OCI-LY3 (cell line): ENCODE data around the gene GPR139.

Experiments used
- H2AFZ ChIP-seq: fragments of 200-600, 300-600 bp; shearing (Covaris generic); 2 replicates; pipeline ENCODE4 v1.6.0; 2014; ENCODE audit warnings: antibody characterized with exemption, low read depth, low read length
- H3K27ac ChIP-seq: fragments of 200-600, 300-600 bp; sonication (generic); 2 replicates; pipeline ENCODE4 v1.5.1; 2014; ENCODE audit warnings: mild to moderate bottlenecking, low read length, moderate library complexity, mixed read lengths
- H3K27me3 ChIP-seq: fragments of 200-600, 300-600 bp; sonication (generic); 2 replicates; pipeline ENCODE4 v1.6.1; 2014; ENCODE audit warnings: low read depth, low read length, mixed read lengths
- H3K36me3 ChIP-seq: fragments of 200-600, 300-600 bp; sonication (generic); replicated peaks from 2 replicates; pipeline ENCODE3; 2014; ENCODE audit warnings: low read depth, low read length, mixed read lengths
- H3K4me1 ChIP-seq: fragments of 300-600, 200-600 bp; sonication (generic); 2 replicates; pipeline ENCODE4 v1.6.1; 2014; ENCODE audit warnings: low read length, mixed read lengths
- H3K4me2 ChIP-seq: fragments of 200-600, 300-600 bp; sonication (generic); 2 replicates; pipeline ENCODE4 v1.6.1; 2014; ENCODE audit warnings: low read length, mixed read lengths
- H3K4me3 ChIP-seq: fragments of 300-600, 200-600 bp; sonication (generic); 2 replicates; pipeline ENCODE4 v1.5.1; 2014; ENCODE audit warnings: antibody characterized with exemption, mild to moderate bottlenecking, low read length, moderate library complexity
- H3K79me2 ChIP-seq: fragments of 300-600, 200-600 bp; shearing (Covaris generic); 2 replicates; pipeline ENCODE4 v1.6.1; 2014; ENCODE audit warnings: mild to moderate bottlenecking, low read length, mixed read lengths
- H3K9ac ChIP-seq: fragments of 300-600, 200-600 bp; shearing (Covaris generic); 2 replicates; pipeline ENCODE4 v1.6.0; 2014; ENCODE audit warnings: mild to moderate bottlenecking, low read length, moderate library complexity
- H3K9me3 ChIP-seq: fragments of 200-600, 300-600 bp; shearing (Covaris generic); 2 replicates; pipeline ENCODE4 v1.6.1; 2014; ENCODE audit warnings: low read length, mixed read lengths; ENCODE audit not compliant: insufficient read depth
- H4K20me1 ChIP-seq: fragments of 200-600, 300-600 bp; sonication (generic); 2 replicates; pipeline ENCODE4 v1.6.1; 2016; ENCODE audit warnings: low read length, mixed read lengths; ENCODE audit not compliant: insufficient read depth
- EZH2phosphoT487 ChIP-seq: fragments of 200-600 bp; shearing (Covaris generic); IDR thresholded peaks from 2 replicates; pipeline ENCODE4 v1.6.1; 2018; ENCODE audit warnings: antibody characterized with exemption, mixed run types, low read depth
- TF ChIP-seq, protein P1 (sequence below): fragments of 200-600, 300-600 bp; sonication (generic); IDR thresholded peaks from 2 replicates; pipeline ENCODE4 v1.5.1; 2014; ENCODE audit warnings: antibody characterized with exemption, low read length, low read depth

The GPR139 gene

DNA sequence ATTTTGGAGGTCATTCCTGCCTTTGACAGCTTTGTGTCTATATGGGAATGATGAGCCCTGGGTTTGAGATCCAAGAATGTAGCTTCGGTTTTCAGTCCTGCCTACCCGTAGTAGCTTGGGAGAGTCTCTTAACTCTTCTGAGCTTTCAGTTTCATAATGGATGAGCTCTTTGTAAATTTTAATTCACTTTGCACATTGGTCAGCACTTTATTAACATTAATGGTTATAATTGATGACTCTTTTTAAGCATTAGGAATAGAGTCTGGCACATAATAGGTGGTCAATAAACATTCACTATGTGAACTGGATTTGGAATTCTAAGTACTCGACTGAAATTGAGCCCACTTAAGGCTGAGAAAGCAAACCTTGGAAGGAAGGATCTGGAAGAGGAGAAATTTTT lies 17.3 kb downstream of the GPR139 start:
- TF ChIP-seq, protein P1, sequence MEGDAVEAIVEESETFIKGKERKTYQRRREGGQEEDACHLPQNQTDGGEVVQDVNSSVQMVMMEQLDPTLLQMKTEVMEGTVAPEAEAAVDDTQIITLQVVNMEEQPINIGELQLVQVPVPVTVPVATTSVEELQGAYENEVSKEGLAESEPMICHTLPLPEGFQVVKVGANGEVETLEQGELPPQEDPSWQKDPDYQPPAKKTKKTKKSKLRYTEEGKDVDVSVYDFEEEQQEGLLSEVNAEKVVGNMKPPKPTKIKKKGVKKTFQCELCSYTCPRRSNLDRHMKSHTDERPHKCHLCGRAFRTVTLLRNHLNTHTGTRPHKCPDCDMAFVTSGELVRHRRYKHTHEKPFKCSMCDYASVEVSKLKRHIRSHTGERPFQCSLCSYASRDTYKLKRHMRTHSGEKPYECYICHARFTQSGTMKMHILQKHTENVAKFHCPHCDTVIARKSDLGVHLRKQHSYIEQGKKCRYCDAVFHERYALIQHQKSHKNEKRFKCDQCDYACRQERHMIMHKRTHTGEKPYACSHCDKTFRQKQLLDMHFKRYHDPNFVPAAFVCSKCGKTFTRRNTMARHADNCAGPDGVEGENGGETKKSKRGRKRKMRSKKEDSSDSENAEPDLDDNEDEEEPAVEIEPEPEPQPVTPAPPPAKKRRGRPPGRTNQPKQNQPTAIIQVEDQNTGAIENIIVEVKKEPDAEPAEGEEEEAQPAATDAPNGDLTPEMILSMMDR = no peak
- TF ChIP-seq EZH2phosphoT487 = no peak
- Histone ChIP-seq H3K9ac (no peak overlapping the region), H3K9me3 (no peaks in the 10 kb centered on the region), H3K36me3 (no peaks in the 10 kb centered on the region), H3K27ac (no peak overlapping the region), H3K27me3 (peaks cover 16% of the 10 kb centered on the region; the same call in 1 of the 2 replicates), H3K4me3 (no peak overlapping the region), H4K20me1 (no peaks in the 10 kb centered on the region), H3K4me2 (no peak overlapping the region), H3K4me1 (no peaks in the 10 kb centered on the region), H3K79me2 (no peaks in the 10 kb centered on the region), H2AFZ (no peak overlapping the region)

DNA sequence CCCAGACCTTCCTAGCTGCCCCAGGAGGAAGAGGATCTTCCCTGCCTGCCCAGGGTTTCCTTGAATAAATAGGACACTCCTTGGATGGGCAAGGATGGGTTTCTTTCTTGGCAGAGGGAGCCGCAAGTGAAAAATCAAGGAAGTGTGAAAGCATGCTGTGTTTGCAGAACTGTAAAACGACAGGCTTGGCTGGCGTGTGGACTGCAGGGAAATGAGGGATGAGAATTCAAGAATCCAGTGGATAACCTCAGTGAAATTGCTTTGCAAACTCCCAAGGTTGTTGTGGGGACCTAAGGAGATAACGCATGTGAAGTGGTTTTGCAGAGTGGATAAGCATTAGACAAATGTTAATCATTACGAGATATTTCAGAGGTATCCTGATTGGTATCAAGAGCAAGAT lies 20.4 kb downstream of the GPR139 start:
- TF ChIP-seq, protein P1 = no peak
- no peak for TF ChIP-seq EZH2phosphoT487
- Histone ChIP-seq H3K4me3 (no peak overlapping the region), H3K4me1 (no peaks in the 10 kb centered on the region), H3K27me3 (peaks cover 24% of the 10 kb centered on the region), H3K27ac (no peak overlapping the region), H3K9me3 (no peaks in the 10 kb centered on the region), H3K36me3 (no peaks in the 10 kb centered on the region), H2AFZ (no peak overlapping the region), H3K4me2 (no peak overlapping the region), H3K79me2 (no peaks in the 10 kb centered on the region), H4K20me1 (no peaks in the 10 kb centered on the region), H3K9ac (no peak overlapping the region)

DNA sequence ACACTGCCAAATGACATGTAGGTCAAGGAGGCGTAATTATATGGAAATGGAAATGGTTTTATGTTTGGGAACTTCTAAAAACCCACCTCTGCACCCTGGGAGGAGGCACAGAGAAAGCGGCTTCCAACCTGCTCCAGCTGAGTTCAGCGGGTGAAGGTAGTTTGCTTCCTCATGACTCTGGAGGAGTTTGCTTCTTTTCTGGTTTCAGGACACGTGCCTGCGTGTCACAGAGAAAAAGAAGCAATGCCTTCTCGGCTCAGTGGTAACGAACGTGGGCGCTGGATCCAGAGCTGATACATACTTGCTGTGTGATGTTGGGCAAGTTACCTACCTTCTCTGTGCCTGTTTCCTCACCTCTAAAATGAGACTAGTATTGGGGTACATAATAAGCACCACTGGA lies 22.1 kb downstream of the GPR139 start:
- Histone ChIP-seq H3K27ac (no peak overlapping the region), H3K4me1 (no peaks in the 10 kb centered on the region), H3K36me3 (no peaks in the 10 kb centered on the region), H3K4me2 (no peak overlapping the region), H2AFZ (no peak overlapping the region), H3K9ac (no peak overlapping the region), H3K27me3 (peaks cover 24% of the 10 kb centered on the region), H3K79me2 (no peaks in the 10 kb centered on the region), H3K9me3 (no peaks in the 10 kb centered on the region), H4K20me1 (no peaks in the 10 kb centered on the region), H3K4me3 (no peak overlapping the region)
- TF ChIP-seq, protein P1 = no peak
- TF ChIP-seq EZH2phosphoT487 = no peak

DNA sequence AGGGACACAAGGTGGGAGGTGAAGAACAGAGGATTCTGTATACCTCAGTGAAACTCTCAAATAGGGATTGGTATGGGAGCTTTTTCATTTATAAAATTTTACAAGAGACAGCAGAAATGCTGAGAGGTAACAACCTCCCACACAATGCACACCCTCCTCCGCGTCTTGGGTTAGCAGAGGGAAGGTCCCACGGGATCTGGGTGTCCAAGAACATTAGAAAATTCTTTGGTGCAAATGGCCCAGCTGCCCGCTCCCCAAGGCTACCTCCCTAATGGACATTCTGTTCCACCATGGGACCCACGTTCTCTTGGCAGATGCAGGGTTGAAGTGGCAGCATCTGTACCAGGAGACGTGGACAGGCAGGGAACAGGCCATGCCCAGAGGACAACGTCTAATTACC lies 22.5 kb downstream of the GPR139 start:
- Histone ChIP-seq H3K27ac (no peak overlapping the region), H4K20me1 (no peaks in the 10 kb centered on the region), H3K4me1 (no peaks in the 10 kb centered on the region), H3K27me3 (peaks cover 23% of the 10 kb centered on the region), H3K79me2 (no peaks in the 10 kb centered on the region), H3K4me3 (no peak overlapping the region), H2AFZ (no peak overlapping the region), H3K9ac (no peak overlapping the region), H3K9me3 (no peaks in the 10 kb centered on the region), H3K4me2 (no peak overlapping the region), H3K36me3 (no peaks in the 10 kb centered on the region)
- TF ChIP-seq, protein P1 = no peak
- TF ChIP-seq EZH2phosphoT487 = no peak
